Skin epidermis (tissue), 12 donors: ENCODE measurements around the gene ABCC8.

Experiments used
- H3K27ac ChIP-seq, 21 experiments: fragments of 200-600 bp; sonication (generic) in 11 of 21; one replicate each; pipeline ENCODE4 v1.5.0; 2020; ENCODE audit warnings: mild to moderate bottlenecking in 3 of 21, inconsistent platforms in 2 of 21, moderate library complexity in 2 of 21
- H3K4me3 ChIP-seq, 7 experiments: fragments of 200-600 bp; sonication (generic) in 2 of 7; one replicate each; pipeline ENCODE4 v1.5.0; 2020; ENCODE audit warnings: inconsistent platforms in 2 of 7, mild to moderate bottlenecking in 2 of 7, moderate library complexity in 1 of 7

The ABCC8 gene

DNA sequence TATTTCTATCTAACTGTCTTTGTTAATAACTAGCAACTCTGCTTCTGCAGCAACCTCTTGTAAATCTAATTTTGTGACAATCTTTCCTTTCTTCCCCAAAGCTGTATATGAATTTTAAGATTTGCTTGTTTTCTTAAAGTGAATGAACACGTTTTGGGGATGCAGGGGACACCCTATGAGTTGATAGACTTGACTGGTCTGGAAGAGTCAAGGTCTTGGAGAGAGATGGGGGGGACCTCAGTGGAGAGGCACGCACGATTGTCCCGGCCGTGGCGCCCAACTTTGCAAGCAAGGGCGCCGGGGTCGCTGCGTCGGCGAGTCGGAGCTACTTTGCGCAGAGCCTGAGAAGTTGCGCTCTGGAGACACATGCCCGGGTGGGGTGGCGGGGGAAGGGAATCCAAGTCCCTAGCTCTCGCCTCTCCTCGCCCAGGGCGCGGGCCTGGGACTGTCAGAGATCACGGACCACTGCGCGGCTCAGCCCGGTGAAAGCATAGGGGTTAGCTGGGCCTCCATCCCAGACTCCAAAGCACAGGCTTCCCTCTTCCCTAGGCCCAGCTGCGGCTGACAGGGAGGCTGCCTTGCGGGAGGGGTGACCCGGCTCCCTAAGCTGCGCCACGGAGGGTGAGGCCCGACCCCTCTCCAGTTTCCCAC, 854 bp downstream of the ABCC8 start:
- peak overlapping the region in 1 of 7 experiments; percentile 16 for H3K4me3 ChIP-seq
- no peak overlapping the region for H3K27ac ChIP-seq

DNA sequence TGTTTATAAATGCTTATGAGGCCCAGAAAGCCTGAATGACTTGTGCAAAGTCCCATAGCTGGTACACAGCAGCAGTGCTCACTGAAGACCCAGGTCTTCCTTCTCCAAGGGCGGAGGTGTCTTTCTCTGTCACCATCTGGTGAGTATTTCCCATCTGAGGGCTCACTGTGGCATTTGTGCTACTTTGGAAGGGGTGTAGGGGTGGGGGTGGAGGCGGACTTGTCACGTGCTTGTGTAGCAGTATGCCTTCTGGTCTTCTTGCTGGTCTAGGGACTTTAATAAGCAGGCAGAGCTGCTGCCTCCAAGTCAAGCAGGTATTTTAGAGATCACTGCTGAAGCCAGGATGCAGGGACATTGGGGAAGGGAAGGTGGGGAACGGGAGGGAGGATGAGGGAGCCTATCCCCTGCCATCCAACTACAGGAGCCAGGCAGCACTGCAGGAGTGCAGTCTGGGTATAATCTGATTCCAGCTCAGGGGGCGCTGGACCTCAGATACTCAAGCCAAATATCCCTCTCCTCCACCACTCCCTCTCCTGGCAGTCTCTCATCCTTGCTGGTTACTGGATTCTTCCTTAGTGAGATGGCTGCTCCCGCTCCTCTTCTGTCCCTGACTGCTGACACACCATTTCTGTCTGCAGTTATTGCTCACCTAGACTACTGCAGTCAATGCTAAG, 3.4 kb downstream of the ABCC8 start:
- H3K4me3 ChIP-seq = no peak overlapping the region
- H3K27ac ChIP-seq = no peak overlapping the region

DNA sequence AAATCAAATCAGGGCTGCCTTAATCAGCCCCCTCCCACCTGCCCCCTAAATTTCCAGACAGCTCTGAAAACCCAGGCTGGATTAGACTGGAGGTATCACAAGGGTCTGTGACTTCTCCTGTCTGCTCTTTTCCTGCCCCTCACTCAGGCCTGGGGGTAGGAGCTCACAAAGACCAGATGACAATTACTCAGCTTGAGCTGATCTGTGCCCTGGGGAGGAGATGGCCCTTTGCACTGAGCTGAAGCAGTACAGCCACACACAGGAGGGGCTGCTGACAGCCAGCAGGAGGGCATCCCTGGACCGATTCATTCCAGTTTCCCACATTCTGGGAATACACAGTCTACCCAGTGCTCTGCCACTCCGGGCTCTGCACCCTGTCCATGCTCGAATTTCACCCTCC, 4.2 kb downstream of the ABCC8 start:
- no peak overlapping the region for H3K27ac ChIP-seq
- no peak overlapping the region for H3K4me3 ChIP-seq

DNA sequence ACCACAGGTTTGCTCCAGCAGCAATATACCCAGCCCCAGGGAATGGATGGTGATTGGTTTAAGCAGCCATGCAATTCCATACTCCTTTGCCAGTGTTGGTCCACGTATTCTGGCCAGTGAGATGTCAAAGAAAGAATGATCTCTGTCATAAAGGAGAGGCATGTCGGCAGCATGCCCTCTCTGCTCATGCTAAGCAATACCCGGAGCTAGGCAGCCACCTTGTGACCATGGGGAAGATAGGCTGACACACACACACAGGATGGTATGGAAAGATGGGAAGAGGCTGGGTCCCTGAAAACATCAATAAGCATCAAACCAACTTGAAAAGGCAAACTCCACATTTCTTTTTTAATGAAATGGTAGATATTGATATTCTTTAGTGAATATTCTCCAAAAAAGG, 5.1 kb downstream of the ABCC8 start:
- H3K27ac ChIP-seq = no peak overlapping the region

DNA sequence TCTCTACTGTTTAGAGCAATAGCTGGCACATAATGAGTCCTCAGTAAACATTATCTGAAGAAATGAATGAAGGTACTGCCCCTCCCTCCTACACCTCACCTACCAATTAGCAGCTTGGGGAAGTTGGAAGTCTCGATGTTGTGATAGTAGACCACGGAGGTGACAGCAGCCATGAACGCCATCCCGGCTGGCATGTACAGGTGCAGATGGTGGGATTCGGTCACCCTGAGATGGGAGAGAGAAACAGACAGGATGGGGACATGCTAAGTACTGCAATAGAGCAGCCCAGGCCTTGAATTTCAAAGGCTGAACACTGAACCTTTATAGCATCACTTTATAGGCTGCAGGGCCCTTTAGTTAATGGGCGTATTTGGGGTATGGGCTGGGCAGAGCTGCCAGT, 6.6 kb downstream of the ABCC8 start:
- H3K27ac ChIP-seq = no peak overlapping the region
- no peak overlapping the region for H3K4me3 ChIP-seq

More for the DNA sequence above, 5.1 kb downstream of the ABCC8 start:
- H3K4me3 ChIP-seq = no peak overlapping the region

DNA sequence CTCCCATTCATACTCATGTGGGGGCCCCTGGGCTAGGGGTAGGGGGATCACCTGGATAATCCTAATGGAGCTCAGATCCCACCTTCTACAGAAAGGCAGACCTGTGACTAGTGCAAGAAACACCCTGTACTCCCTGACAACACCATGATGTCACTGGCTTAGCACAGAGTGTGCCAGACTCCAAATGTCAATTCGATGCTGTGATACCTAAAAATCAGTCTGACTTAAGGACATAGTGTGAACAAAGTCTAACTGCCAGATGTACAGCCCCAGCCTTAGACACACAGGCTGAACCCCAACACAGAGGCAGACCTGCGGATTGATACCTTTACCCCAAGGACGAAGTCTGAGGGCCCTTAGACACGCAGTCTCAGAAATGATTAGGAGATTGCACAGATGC, 8.5 kb downstream of the ABCC8 start:
- Histone ChIP-seq H3K4me3 (no peak overlapping the region), H3K27ac (no peak overlapping the region)

DNA sequence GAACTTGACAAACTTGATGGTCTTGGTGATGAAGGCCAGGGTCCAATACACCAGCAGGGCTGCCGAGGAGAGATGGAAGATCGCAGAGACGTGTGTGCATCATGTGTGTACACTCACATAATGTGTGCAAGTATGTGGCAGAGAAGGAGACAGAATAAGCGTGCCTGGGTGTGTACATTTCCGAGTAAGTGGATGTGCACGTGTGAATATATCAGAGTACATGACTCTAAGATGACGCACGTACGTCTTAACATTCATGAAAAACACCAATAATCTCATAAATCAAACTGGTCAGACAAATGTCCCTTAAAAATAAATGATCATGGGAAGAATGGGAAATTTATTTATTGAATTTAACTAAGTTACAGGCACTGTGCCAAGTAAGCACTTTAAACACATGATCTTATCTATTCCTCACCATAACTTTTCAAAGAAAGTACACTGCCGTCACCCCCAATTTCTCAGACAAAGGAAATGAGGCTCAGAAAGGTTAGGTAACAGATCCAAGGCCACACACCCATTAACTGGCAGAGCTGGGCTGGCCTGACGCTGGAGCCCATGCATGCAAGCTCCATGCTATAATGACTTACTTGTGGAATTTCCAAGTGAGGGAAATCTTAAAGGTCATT, 13.0 kb downstream of the ABCC8 start:
- Histone ChIP-seq H3K4me3 (no peak overlapping the region), H3K27ac (no peak overlapping the region)

DNA sequence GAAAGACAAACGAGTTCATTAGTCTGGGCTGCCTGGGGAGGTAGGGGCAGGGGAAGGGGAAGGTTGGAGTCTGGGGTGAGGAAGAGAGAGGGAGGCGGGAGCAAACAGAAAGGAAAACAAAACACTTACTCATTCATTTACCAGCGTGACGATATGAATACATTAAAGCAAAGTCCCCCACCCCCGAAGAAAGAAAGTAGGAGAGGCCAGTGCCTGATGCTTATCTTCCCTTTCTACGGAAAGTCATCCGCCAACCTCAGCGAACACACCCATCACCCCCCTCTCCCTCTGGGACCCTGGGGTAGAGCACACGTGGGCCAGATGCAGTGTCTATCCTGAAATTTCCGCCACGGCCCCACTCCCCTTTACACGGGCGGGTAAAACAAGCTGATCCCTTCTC, 13.7 kb downstream of the ABCC8 start:
- Histone ChIP-seq H3K4me3 (no peak overlapping the region), H3K27ac (no peak overlapping the region)

DNA sequence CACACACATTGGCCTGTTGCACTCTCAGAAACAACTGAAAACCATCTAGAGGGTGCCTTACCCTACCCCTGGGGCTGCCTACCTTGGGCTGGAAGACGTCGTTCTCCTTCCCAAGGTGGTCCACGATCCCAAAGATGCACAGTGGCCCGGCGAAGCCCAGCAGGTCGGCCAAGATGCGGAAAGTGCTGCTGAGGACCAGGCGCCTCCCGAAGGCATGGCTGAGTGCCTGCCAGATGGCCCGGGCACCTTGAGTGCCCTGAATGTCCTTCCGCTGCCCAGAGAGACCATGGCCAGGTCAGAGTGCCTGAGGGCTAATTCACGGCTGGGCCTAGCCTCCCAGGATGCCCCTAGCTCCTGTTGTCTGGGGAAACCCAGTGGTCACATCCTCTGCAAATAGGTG, 16.2 kb downstream of the ABCC8 start:
- Histone ChIP-seq H3K4me3 (no peak overlapping the region), H3K27ac (no peak overlapping the region)

DNA sequence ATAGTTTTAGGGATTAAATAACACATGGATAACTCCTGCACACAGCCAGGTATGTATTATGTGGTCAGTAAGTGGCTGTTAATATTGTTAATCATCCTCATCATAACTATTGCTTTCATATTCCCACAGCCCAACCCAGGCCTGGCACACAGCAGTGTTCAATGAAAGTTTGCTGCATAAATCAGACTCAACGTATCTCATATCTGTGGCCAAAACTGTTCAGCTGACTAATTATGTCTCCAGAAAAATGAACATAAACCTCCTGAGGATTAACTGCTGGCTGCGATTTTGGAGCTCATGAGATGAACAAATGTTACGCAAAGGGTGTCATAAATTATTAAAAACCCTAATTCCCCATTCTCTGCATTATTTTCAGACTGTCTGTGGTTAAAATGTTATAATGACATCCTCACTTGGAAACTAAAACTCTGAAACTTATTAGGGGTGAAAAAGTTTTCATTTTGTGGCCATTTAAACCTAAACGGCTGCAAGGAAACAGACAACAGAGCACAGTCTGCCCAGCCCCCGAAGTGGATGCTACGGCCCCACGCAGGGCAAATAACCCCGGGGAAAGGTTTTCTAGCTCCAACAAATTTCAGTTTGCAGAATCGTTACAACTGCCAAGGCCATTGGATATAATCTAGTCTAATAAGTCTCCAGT, 17.3 kb downstream of the ABCC8 start:
- no peak overlapping the region for H3K4me3 ChIP-seq

DNA sequence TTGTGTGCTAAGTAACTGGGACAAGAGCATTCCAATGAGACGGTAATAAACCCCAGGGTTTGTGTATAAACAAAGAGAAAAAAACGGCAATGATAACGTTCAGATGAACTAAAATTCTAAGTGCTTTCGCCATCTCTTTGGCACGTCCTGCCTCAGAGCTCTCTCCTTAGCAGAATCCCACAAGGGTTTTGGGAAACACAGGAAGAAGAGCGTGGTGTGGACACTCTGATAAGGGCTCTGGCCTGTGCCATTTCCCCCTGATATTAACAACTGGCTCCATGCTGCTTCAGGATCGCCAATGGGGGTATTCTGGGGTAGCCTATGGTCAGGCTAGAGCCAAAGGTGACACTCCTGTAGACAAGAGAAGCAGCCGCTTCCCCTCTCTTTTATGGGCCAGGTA, 18.4 kb downstream of the ABCC8 start:
- no peak overlapping the region for H3K27ac ChIP-seq

More for the DNA sequence above, 17.3 kb downstream of the ABCC8 start:
- H3K27ac ChIP-seq = no peak overlapping the region

DNA sequence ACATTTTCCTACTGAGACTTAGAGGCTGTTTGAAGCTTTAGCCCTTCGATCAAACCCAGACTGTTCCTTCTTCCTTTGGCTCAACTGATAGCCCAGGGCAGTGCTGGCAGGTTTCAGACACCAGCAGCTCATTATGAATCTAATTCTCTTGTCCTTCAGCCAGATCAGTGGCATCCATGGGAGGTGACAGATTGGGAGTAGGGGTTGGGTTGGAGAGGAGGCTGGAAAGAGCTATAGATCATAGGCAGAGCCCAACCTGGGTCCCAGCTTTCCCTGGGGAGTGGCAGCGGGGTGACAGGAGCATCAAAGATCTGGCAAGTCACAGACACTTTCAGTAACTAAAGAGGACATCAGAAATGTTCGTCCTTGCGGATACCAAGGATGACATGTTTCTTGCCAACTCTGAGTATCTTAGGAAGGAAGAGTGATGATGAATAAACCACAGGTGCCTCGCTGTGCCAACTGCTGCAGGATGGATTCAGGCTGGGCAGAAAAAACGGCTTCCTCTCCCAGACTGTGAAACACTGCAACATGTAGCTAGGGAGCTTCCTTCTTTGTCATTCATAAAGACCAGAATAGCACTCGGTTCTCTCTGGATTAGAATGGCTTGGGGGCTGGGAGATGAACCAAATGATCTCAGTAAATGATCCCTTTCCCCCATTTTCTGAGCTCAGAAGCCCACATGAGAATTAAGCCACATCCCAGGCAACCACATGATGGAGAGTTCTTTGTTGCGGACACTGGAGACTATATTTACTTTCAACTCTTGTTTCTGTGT, 19.1 kb downstream of the ABCC8 start:
- Histone ChIP-seq H3K4me3 (no peak overlapping the region), H3K27ac (no peak overlapping the region)

More for the DNA sequence above, 18.4 kb downstream of the ABCC8 start:
- no peak overlapping the region for H3K4me3 ChIP-seq

DNA sequence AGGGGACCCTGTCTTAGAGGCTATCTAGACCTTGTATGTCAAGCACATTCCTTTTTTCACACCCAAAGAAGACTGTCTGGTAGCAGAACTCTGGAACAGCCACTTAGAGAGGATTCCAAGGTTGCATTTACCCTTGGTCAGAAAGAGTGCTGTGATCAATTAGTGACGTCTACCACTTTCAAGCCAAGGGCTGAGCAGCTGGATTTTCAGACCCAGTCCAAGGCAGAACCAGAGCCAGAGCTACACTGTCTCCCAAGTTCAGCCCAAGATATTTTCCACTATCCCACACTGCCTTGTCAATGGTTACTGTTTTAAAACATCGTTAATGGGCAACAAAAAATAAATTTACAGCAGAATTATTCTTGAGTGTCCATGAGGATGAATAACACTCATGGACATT, 24.0 kb downstream of the ABCC8 start:
- H3K27ac ChIP-seq = no peak overlapping the region
- H3K4me3 ChIP-seq = no peak overlapping the region

DNA sequence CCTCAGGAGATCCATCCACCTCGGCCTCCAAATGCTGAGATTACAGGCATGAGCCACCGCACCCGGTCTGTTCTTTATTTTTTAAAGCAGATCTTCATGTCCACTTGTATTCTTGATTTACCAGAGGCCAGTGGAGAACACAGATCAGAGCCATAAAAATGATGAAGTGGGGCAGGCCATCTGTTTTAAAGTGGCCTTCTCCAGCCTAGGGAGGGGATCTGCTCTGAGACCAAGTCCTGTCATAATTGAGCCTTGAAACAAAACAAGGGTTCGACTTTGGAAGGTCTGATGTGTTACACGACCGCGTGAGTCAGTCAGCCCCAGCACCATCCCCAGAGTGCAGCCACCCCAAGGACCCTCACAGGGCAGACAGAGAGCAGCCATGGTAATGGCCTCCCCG, 27.5 kb downstream of the ABCC8 start:
- Histone ChIP-seq H3K4me3 (no peak overlapping the region), H3K27ac (no peak overlapping the region)

DNA sequence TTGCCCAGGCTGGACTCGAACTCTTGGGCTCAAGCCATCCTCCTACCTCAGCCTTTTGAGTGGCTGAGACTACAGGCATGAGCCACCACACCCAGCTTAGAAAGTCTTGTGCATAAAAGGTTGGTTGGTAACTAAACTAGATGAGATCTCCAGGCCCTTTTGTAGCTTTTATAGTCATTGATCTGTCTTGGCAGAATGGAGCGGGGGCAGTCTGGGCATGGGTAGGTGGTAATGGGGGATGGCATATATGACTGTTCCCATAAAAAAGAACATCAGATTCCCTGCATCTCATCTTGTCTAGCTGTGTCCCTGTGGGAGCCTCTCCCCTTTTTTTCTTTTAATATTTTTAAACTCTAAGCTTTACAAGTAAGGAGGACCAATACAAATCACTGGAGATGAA, 30.2 kb downstream of the ABCC8 start:
- no peak overlapping the region for H3K4me3 ChIP-seq
- H3K27ac ChIP-seq = no peak overlapping the region

DNA sequence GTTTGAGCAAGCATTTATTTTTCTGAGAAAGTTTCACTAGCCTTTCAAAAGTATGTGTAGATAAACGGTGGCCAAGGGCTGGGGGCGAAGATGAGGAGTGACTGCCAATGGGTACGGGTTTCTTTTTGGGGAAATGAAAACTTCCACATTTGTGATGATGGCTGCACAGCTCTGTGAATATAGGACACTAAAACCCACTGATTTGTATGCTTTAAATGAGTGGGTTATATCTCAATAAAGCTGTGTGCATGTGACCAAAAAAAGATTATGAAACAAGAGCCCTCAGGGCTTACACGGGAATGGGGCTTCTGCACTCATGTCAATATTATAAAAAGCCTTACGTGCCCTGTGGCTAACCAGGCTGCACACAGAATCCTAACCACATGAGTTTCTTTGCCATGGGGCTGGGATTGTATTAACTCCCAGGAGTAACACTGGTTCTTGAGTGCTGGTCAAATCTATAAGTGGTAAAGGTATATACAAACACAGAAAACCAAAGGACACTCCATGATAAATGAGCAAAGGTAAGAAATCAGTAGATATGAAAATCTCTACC, 31.3 kb downstream of the ABCC8 start:
- no peak overlapping the region for H3K27ac ChIP-seq
- H3K4me3 ChIP-seq = no peak overlapping the region

DNA sequence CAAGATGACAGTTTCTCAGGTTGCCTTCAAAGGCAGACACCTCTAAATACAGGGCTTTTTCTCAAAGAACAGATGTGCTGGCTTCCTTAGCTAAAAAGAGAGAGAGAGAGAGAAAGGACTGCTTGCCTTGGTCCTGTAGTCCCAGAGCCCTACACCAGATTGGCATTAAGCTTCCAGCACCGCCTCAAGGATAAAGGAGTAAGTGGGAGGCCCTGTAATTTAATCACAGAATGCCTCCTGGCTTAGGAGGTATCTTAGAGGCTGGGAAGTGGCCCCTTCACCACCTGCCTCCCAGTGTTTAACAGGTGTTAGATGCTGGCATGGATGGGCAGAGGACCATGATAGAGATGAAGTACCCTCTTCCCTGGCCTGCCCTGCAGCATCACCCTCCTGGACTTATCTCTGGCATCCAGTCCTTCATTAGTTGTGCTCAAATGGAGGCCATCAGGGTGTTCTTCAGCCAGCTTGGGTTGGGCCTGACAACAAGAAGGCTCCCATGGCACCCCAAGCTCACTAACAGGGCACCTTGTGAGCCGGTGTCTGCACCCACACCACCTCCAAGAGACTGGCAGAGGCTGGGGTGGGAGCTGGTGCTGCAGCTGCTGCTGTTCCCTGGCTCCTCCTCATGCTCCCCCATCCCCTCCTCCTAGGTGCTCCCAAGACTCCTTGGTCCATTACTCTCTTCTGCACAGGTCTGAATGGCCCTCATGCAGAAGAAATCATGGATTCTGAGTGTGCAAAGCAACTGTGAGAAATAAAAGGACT, 32.5 kb downstream of the ABCC8 start:
- Histone ChIP-seq H3K27ac (no peak overlapping the region), H3K4me3 (no peak overlapping the region)

DNA sequence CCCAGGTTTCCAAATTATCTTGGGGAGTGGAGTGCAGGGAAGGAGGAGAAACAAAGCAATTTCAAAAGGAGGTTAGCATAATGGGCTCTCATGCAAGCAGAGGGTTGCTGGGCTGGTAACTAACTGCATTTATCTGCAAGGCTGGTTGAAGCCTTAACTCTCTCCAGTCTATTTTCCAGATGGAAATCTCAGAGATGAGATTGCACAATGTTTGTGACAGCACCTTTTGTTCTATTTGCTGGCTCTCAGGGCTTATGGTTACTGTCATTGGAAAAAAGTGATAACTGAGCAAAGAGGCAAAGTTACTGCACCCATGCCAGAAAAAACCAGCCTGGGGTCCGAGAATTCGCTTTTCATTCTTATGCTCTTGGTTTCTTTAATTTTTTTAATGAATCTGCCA, 33.2 kb downstream of the ABCC8 start:
- no peak overlapping the region for H3K27ac ChIP-seq

DNA sequence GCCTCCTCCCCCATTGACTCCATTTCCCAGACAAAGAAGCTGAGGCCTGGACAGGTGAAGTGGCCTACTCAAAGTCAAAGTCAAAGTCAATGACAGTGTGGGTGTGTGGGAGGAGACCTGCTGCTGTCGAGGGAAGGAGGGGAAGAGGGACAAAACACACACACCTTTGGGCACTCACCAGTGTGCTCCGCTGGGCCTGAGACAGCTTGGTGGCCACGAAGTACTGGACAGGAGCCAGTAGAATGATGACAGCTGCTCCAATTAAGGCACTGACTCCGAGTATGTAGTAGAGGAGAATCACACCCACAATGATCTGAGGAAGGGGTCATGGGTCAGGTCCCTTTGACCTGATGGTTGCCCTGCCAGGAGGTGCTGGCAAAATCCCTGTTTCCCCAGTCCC, 33.6 kb downstream of the ABCC8 start:
- Histone ChIP-seq H3K27ac (no peak overlapping the region), H3K4me3 (no peak overlapping the region)

More for the DNA sequence above, 33.2 kb downstream of the ABCC8 start:
- H3K4me3 ChIP-seq = no peak overlapping the region
